ENCODE measurements around the gene PCK1.

DNA sequence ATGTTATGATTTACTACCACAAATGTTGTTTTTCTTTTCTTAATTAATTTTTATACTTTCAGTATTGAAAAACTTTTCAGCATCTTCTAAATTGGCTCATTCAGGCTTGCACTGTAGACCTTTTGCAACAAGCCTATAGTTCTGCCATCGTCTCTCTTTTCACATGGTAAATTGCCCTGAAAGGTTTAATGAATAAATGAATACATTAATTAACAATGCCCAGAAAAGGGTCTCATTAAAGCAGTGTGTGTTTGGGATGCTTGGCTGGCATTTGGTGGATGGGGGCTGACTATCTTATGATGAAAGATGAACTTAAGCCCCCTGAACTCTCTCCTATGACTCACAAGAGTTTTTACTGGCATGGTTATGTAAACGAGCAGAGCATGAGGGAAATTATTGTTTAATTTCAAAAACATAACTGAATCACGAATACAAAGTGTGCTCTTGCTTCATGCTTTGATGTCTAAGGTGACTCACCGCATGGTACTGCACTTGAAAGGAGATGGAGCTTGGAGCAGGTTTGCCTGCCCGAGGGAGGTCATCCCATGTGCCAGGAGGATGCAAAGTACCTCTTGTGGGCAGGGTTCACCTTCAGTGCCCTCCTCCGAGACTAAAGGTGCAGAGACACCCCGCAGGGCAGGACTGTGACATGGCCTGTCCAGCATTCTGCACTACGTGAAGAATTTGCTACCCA, 13.8 kb upstream of the PCK1 start:
- TF ChIP-seq, protein P1, sequence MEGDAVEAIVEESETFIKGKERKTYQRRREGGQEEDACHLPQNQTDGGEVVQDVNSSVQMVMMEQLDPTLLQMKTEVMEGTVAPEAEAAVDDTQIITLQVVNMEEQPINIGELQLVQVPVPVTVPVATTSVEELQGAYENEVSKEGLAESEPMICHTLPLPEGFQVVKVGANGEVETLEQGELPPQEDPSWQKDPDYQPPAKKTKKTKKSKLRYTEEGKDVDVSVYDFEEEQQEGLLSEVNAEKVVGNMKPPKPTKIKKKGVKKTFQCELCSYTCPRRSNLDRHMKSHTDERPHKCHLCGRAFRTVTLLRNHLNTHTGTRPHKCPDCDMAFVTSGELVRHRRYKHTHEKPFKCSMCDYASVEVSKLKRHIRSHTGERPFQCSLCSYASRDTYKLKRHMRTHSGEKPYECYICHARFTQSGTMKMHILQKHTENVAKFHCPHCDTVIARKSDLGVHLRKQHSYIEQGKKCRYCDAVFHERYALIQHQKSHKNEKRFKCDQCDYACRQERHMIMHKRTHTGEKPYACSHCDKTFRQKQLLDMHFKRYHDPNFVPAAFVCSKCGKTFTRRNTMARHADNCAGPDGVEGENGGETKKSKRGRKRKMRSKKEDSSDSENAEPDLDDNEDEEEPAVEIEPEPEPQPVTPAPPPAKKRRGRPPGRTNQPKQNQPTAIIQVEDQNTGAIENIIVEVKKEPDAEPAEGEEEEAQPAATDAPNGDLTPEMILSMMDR (IDR thresholded peaks at IDR 0.05), result no peak
- no peak for TF ChIP-seq POLR2AphosphoS5 (IDR thresholded peaks at IDR 0.05; ENCODE audit: low read depth, low read length)
- TF ChIP-seq, protein P2, sequence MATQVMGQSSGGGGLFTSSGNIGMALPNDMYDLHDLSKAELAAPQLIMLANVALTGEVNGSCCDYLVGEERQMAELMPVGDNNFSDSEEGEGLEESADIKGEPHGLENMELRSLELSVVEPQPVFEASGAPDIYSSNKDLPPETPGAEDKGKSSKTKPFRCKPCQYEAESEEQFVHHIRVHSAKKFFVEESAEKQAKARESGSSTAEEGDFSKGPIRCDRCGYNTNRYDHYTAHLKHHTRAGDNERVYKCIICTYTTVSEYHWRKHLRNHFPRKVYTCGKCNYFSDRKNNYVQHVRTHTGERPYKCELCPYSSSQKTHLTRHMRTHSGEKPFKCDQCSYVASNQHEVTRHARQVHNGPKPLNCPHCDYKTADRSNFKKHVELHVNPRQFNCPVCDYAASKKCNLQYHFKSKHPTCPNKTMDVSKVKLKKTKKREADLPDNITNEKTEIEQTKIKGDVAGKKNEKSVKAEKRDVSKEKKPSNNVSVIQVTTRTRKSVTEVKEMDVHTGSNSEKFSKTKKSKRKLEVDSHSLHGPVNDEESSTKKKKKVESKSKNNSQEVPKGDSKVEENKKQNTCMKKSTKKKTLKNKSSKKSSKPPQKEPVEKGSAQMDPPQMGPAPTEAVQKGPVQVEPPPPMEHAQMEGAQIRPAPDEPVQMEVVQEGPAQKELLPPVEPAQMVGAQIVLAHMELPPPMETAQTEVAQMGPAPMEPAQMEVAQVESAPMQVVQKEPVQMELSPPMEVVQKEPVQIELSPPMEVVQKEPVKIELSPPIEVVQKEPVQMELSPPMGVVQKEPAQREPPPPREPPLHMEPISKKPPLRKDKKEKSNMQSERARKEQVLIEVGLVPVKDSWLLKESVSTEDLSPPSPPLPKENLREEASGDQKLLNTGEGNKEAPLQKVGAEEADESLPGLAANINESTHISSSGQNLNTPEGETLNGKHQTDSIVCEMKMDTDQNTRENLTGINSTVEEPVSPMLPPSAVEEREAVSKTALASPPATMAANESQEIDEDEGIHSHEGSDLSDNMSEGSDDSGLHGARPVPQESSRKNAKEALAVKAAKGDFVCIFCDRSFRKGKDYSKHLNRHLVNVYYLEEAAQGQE (IDR thresholded peaks at IDR 0.05; ENCODE audit: insufficient read depth in 1 of 2, low read depth in 2 of 2, low read length in 1 of 2), result no peak

Data from Panc1 (cell line).